CD8-positive, alpha-beta memory T cell (primary cell): ENCODE measurements around the gene HIRA. TPM values are rescaled to one million over a fixed set of nuclear protein-coding genes. Genes with fewer than 3 reads are reported as not detected.

Source experiments
- CTCF ChIA-PET: fragments of 350-600 bp; sonication (Branson Sonifier 250); formaldehyde crosslinking; loops from one replicate; lab custom pipeline; 2021; ENCODE audit warnings: antibody characterized with exemption; lab: Charles Lee
- POLR2A ChIA-PET: fragments of 350-600 bp; sonication (Branson Sonifier 250); formaldehyde crosslinking; loops from one replicate; lab custom pipeline; 2021; ENCODE audit warnings: antibody characterized with exemption; lab: Charles Lee
- DNase-seq, 5 donors: peaks; one replicate each; pipeline versions ENCODE4 v3.0.0 to v3.0.0-alpha.2; 2020 to 2022; ENCODE audit warnings: mixed read lengths in 1 of 5
- H3K27ac ChIP-seq: one replicate; pipeline ENCODE4 v1.7.0; 2013; ENCODE audit warnings: low read depth, mild to moderate bottlenecking, low read length, moderate library complexity
- H3K27me3 ChIP-seq: 2 replicates; pipeline ENCODE4 v1.7.0; 2013; ENCODE audit warnings: low read length, mild to moderate bottlenecking; ENCODE audit not compliant: insufficient read depth, poor library complexity, severe bottlenecking
- H3K36me3 ChIP-seq: 2 replicates; pipeline ENCODE4 v1.7.0; 2013; ENCODE audit warnings: mild to moderate bottlenecking, low read length, moderate library complexity; ENCODE audit not compliant: insufficient read depth
- H3K4me1 ChIP-seq: 2 replicates; pipeline ENCODE4 v1.7.0; 2013; ENCODE audit warnings: mild to moderate bottlenecking, low read length, moderate library complexity; ENCODE audit not compliant: insufficient read depth
- H3K4me3 ChIP-seq: 2 replicates; pipeline ENCODE4 v1.7.0; 2013; ENCODE audit warnings: mild to moderate bottlenecking, low read length
- H3K9me3 ChIP-seq: 2 replicates; pipeline ENCODE4 v1.7.0; 2013; ENCODE audit warnings: mild to moderate bottlenecking, low read length
- H3K27ac Mint-ChIP-seq, 8 donors: one replicate each; pipeline ENCODE4 v1.8.0; 2020 to 2021; ENCODE audit warnings: mixed read lengths in 8 of 8, mild to moderate bottlenecking in 6 of 8, inconsistent platforms in 3 of 8, moderate library complexity in 3 of 8
- H3K27me3 Mint-ChIP-seq, 2 donors: one replicate each; pipeline ENCODE4 v1.8.0; 2020 to 2021; ENCODE audit warnings: mixed read lengths in 2 of 2, mild to moderate bottlenecking in 1 of 2, moderate library complexity in 1 of 2
- H3K36me3 Mint-ChIP-seq, 3 donors: one replicate each; pipeline ENCODE4 v1.8.0; 2020 to 2021; ENCODE audit warnings: mixed read lengths in 3 of 3, inconsistent platforms in 1 of 3, mild to moderate bottlenecking in 1 of 3
- H3K4me1 Mint-ChIP-seq, 3 donors: one replicate each; pipeline ENCODE4 v1.8.0; 2020 to 2021; ENCODE audit warnings: mixed read lengths in 3 of 3, inconsistent platforms in 1 of 3, mild to moderate bottlenecking in 1 of 3
- H3K4me3 Mint-ChIP-seq, 7 donors: one replicate each; pipeline ENCODE4 v1.8.0; 2020 to 2021; ENCODE audit warnings: mixed read lengths in 7 of 7, mild to moderate bottlenecking in 6 of 7, moderate library complexity in 4 of 7, inconsistent platforms in 2 of 7
- H3K9me3 Mint-ChIP-seq, 5 donors: one replicate each; pipeline ENCODE4 v1.8.0; 2020 to 2022; ENCODE audit warnings: mixed read lengths in 5 of 5, mild to moderate bottlenecking in 3 of 5, moderate library complexity in 2 of 5, inconsistent platforms in 1 of 5
- polyA plus RNA-seq: library from polyadenylated mRNA; unstranded; fragments of 300-500 nt; fragmentation: Illumina TruSeq; gene quantifications from one replicate; pipeline ENCODE4 v1.2.3, GENCODE V29; 2021
- total RNA-seq, 2 experiments: library from RNA; stranded (reverse); gene quantifications; one replicate each; pipeline ENCODE4 v1.2.3, GENCODE V29; 2021

Gene HIRA
- total and polyA plus RNA-seq, 3 experiments from 2014 or later = 4.6 to 44.8 (median 38.5) TPM

- H3K27ac ChIP-seq = no peak overlapping the region
- Mint-ChIP-seq H3K27ac (peak overlapping the region in 1 of 8 donors; percentile 24), H3K4me1 (no peaks in the 10 kb centered on the region), H3K9me3 (no peaks in the 10 kb centered on the region), H3K36me3 (peaks cover 4 to 82% (median 19%) of the 10 kb centered on the region in 3 donors), H3K4me3 (no peak overlapping the region), H3K27me3 (peaks cover 0 to 2% of the 10 kb centered on the region in 2 donors)
- peaks cover 60% of the 10 kb centered on the region for H3K36me3 ChIP-seq
- no peak for DNase-seq
- ChIA-PET POLR2A (no interaction called here), CTCF (no interaction called here)
- H3K27me3 ChIP-seq = no peaks in the 10 kb centered on the region
- H3K4me1 ChIP-seq = no peaks in the 10 kb centered on the region
- no peak overlapping the region for H3K4me3 ChIP-seq
- H3K9me3 ChIP-seq = no peaks in the 10 kb centered on the region
These were observed 48.2 kb downstream of the HIRA start for GRCh38 chr22:19383292-19383691.

- Histone ChIP-seq H3K27ac (no peak overlapping the region), H3K4me1 (no peaks in the 10 kb centered on the region), H3K4me3 (no peak overlapping the region), H3K27me3 (no peaks in the 10 kb centered on the region), H3K9me3 (no peaks in the 10 kb centered on the region), H3K36me3 (peaks cover 59% of the 10 kb centered on the region)
- peaks cover 4 to 82% (median 21%) of the 10 kb centered on the region in 3 donors for H3K36me3 Mint-ChIP-seq
- ChIA-PET POLR2A (no interaction called here), CTCF (no interaction called here)
- no peak overlapping the region for H3K4me3 Mint-ChIP-seq
- no peak for DNase-seq
- H3K4me1 Mint-ChIP-seq = no peaks in the 10 kb centered on the region
- no peaks in the 10 kb centered on the region for H3K27me3 Mint-ChIP-seq
- H3K9me3 Mint-ChIP-seq = no peaks in the 10 kb centered on the region
- no peak overlapping the region for H3K27ac Mint-ChIP-seq
These were observed 49.3 kb downstream of the HIRA start for GRCh38 chr22:19382240-19382639.

- Mint-ChIP-seq H3K27me3 (peaks cover 0 to 2% of the 10 kb centered on the region in 2 donors), H3K4me1 (no peaks in the 10 kb centered on the region), H3K9me3 (no peaks in the 10 kb centered on the region), H3K36me3 (peaks cover 19 to 84% (median 32%) of the 10 kb centered on the region in 3 donors), H3K4me3 (no peak overlapping the region), H3K27ac (peak overlapping the region in 1 of 8 donors; percentile 15)
- POLR2A ChIA-PET = no interaction called here
- CTCF ChIA-PET = no interaction called here
- Histone ChIP-seq H3K27me3 (no peaks in the 10 kb centered on the region), H3K36me3 (peaks cover 58% of the 10 kb centered on the region), H3K4me1 (no peaks in the 10 kb centered on the region), H3K4me3 (no peak overlapping the region), H3K27ac (no peak overlapping the region), H3K9me3 (no peaks in the 10 kb centered on the region)
- DNase-seq = no peak
These were observed 53.2 kb downstream of the HIRA start for GRCh38 chr22:19378344-19378674.

- Mint-ChIP-seq H3K4me1 (no peaks in the 10 kb centered on the region), H3K4me3 (no peak overlapping the region), H3K9me3 (no peaks in the 10 kb centered on the region), H3K36me3 (peaks cover 19 to 84% (median 30%) of the 10 kb centered on the region in 3 donors), H3K27me3 (peaks cover 0 to 2% of the 10 kb centered on the region in 2 donors), H3K27ac (peak overlapping the region in 1 of 8 donors; percentile 29)
- ChIA-PET CTCF (no interaction called here), POLR2A (no interaction called here)
- no peak overlapping the region for H3K27ac ChIP-seq
- DNase-seq = no peak
- no peaks in the 10 kb centered on the region for H3K27me3 ChIP-seq
- H3K4me1 ChIP-seq = no peaks in the 10 kb centered on the region
- no peak overlapping the region for H3K4me3 ChIP-seq
- H3K36me3 ChIP-seq = peaks cover 57% of the 10 kb centered on the region
- H3K9me3 ChIP-seq = no peaks in the 10 kb centered on the region
These were observed 53.8 kb downstream of the HIRA start for GRCh38 chr22:19377565-19378343.

GRCh38 chr22:19376971-19377370 is 54.6 kb downstream of the HIRA start:
- Histone ChIP-seq H3K36me3 (peaks cover 53% of the 10 kb centered on the region), H3K27ac (no peak overlapping the region), H3K27me3 (no peaks in the 10 kb centered on the region), H3K9me3 (no peaks in the 10 kb centered on the region), H3K4me1 (no peaks in the 10 kb centered on the region), H3K4me3 (no peak overlapping the region)
- Mint-ChIP-seq H3K4me1 (no peaks in the 10 kb centered on the region), H3K36me3 (peaks cover 19 to 80% (median 26%) of the 10 kb centered on the region in 3 donors), H3K27ac (peak overlapping the region in 1 of 8 donors; percentile 29), H3K4me3 (no peak overlapping the region), H3K27me3 (peaks cover 0 to 2% of the 10 kb centered on the region in 2 donors), H3K9me3 (no peaks in the 10 kb centered on the region)
- ChIA-PET POLR2A (no interaction called here), CTCF (no interaction called here)
- no peak for DNase-seq

- Mint-ChIP-seq H3K36me3 (peaks cover 18 to 80% (median 29%) of the 10 kb centered on the region in 3 donors), H3K9me3 (no peaks in the 10 kb centered on the region), H3K27ac (peak overlapping the region in 2 of 8 donors; percentile 57 to 96), H3K27me3 (peaks cover 0 to 2% of the 10 kb centered on the region in 2 donors), H3K4me1 (no peaks in the 10 kb centered on the region), H3K4me3 (no peak overlapping the region)
- no peak for DNase-seq
- CTCF ChIA-PET = no interaction called here
- Histone ChIP-seq H3K4me1 (no peaks in the 10 kb centered on the region), H3K36me3 (peaks cover 59% of the 10 kb centered on the region), H3K9me3 (no peaks in the 10 kb centered on the region), H3K4me3 (no peak overlapping the region), H3K27me3 (no peaks in the 10 kb centered on the region), H3K27ac (no peak overlapping the region)
- POLR2A ChIA-PET = no interaction called here
These were observed 55.3 kb downstream of the HIRA start for GRCh38 chr22:19376247-19376646.

- Histone ChIP-seq H3K9me3 (no peaks in the 10 kb centered on the region), H3K36me3 (peaks cover 62% of the 10 kb centered on the region), H3K4me3 (no peak overlapping the region), H3K4me1 (no peaks in the 10 kb centered on the region), H3K27ac (no peak overlapping the region), H3K27me3 (no peaks in the 10 kb centered on the region)
- Mint-ChIP-seq H3K9me3 (no peaks in the 10 kb centered on the region), H3K27ac (peak overlapping the region in 4 of 8 donors; percentile 29 to 74 (median 55)), H3K27me3 (peaks cover 0 to 2% of the 10 kb centered on the region in 2 donors), H3K36me3 (peaks cover 14 to 82% (median 28%) of the 10 kb centered on the region in 3 donors), H3K4me3 (no peak overlapping the region), H3K4me1 (no peaks in the 10 kb centered on the region)
- DNase-seq = no peak
- CTCF ChIA-PET = no interaction called here
- POLR2A ChIA-PET = interaction anchor here (0.5 kb wide), 1 partner anchor 96 kb away, joined by 3 read pairs; no protein-coding TSS in a partner anchor
These were observed 56.1 kb downstream of the HIRA start for GRCh38 chr22:19375435-19375834.

- H3K9me3 ChIP-seq = no peaks in the 10 kb centered on the region
- H3K27ac Mint-ChIP-seq = no peak overlapping the region
- ChIA-PET POLR2A (no interaction called here), CTCF (no interaction called here)
- no peaks in the 10 kb centered on the region for H3K4me1 Mint-ChIP-seq
- peaks cover 0 to 2% of the 10 kb centered on the region in 2 donors for H3K27me3 Mint-ChIP-seq
- no peak overlapping the region for H3K27ac ChIP-seq
- peaks cover 14 to 83% (median 28%) of the 10 kb centered on the region in 3 donors for H3K36me3 Mint-ChIP-seq
- DNase-seq = no peak
- no peak overlapping the region for H3K4me3 ChIP-seq
- peaks cover 62% of the 10 kb centered on the region for H3K36me3 ChIP-seq
- H3K4me3 Mint-ChIP-seq = no peak overlapping the region
- H3K4me1 ChIP-seq = no peaks in the 10 kb centered on the region
- H3K27me3 ChIP-seq = no peaks in the 10 kb centered on the region
- H3K9me3 Mint-ChIP-seq = no peaks in the 10 kb centered on the region
These were observed 57.1 kb downstream of the HIRA start for GRCh38 chr22:19374410-19374809.
